OCI-LY7 (cell line): Measurements from ENCODE around the gene CBY2. TPM values are rescaled to one million over a fixed set of nuclear protein-coding genes. Genes with fewer than 3 reads are reported as not detected.
A peak's percentile ranks its signal among the peaks of the same experiment; 100 is the strongest.

ENCODE experiments used
- BruUV-seq: library from RNA; stranded (reverse); fragments of 400-500 nt; replicated peaks from 2 replicates; lab custom pipeline; 2021; lab: Mats Ljungman, UMichigan
- CTCF ChIA-PET: fragments of 300-600 bp; sonication (Branson Sonifier 250); formaldehyde crosslinking; loops from one replicate; lab custom pipeline; 2022; ENCODE audit warnings: antibody characterized with exemption; ENCODE audit not compliant: unreplicated experiment; lab: Charles Lee
- POLR2A ChIA-PET: fragments of 300-600 bp; sonication (Branson Sonifier 250); formaldehyde crosslinking; loops from one replicate; lab custom pipeline; 2022; ENCODE audit warnings: antibody characterized with exemption; lab: Charles Lee
- DNase-seq: peaks from one replicate; pipeline ENCODE4 v3.0.0-alpha.2; 2015; ENCODE audit warnings: low spot score
- H2AFZ ChIP-seq: fragments of 200-600 bp; sonication (generic), shearing (Covaris generic); 2 replicates; pipeline ENCODE4 v1.6.1; 2014; ENCODE audit warnings: mild to moderate bottlenecking, antibody characterized with exemption, low read length, moderate library complexity
- H3K27ac ChIP-seq: fragments of 200-600 bp; sonication (generic); 2 replicates; pipeline ENCODE4 v1.5.1; 2014; ENCODE audit warnings: mixed run types, low read depth, mild to moderate bottlenecking, moderate library complexity, low read length, inconsistent platforms; ENCODE audit not compliant: poor library complexity, severe bottlenecking
- H3K36me3 ChIP-seq: fragments of 200-600 bp; sonication (generic); 2 replicates; pipeline ENCODE4 v1.6.1; 2014; ENCODE audit warnings: mild to moderate bottlenecking, antibody characterized with exemption, low read length, moderate library complexity, mixed read lengths; ENCODE audit not compliant: insufficient read depth
- H3K4me1 ChIP-seq: fragments of 200-600 bp; sonication (generic); 2 replicates; pipeline ENCODE4 v1.5.1; 2014; ENCODE audit warnings: mild to moderate bottlenecking, low read length; ENCODE audit not compliant: insufficient read depth, poor library complexity, severe bottlenecking
- H3K4me2 ChIP-seq: fragments of 200-600 bp; sonication (generic); 2 replicates; pipeline ENCODE4 v1.6.1; 2014; ENCODE audit warnings: mild to moderate bottlenecking, low read length
- H3K4me3 ChIP-seq: fragments of 200-600 bp; sonication (generic); 2 replicates; pipeline ENCODE4 v1.5.1; 2014; ENCODE audit warnings: mild to moderate bottlenecking, low read depth, low read length; ENCODE audit not compliant: poor library complexity, severe bottlenecking
- H3K79me2 ChIP-seq: fragments of 200-600 bp; sonication (generic); 2 replicates; pipeline ENCODE4 v1.6.1; 2016; ENCODE audit warnings: low read depth, mild to moderate bottlenecking, low read length, moderate library complexity, mixed read lengths; ENCODE audit not compliant: insufficient read depth
- H3K9me2 ChIP-seq: fragments of 200-600 bp; sonication (generic); 2 replicates; pipeline ENCODE4 v1.6.1; 2016; ENCODE audit warnings: mild to moderate bottlenecking, low read length, mixed read lengths; ENCODE audit not compliant: insufficient read depth
- H3K9me3 ChIP-seq: fragments of 200-600 bp; sonication (generic); 2 replicates; pipeline ENCODE4 v1.6.1; 2014; ENCODE audit warnings: mild to moderate bottlenecking, mixed run types, low read length, mixed read lengths
- H4K20me1 ChIP-seq: fragments of 200-600 bp; sonication (generic); 2 replicates; pipeline ENCODE4 v1.6.1; 2014; ENCODE audit warnings: mild to moderate bottlenecking, antibody characterized with exemption, low read length, moderate library complexity, mixed read lengths; ENCODE audit not compliant: insufficient read depth
- CTCF ChIP-seq: fragments of 200-600 bp; sonication (generic); conservative IDR thresholded peaks from 2 replicates; pipeline ENCODE4 v1.5.1; 2014; ENCODE audit warnings: mild to moderate bottlenecking, antibody characterized with exemption, low read length, moderate library complexity, mixed read lengths
- EZH2phosphoT487 ChIP-seq: fragments of 200-600 bp; sonication (generic); IDR thresholded peaks from 2 replicates; pipeline ENCODE4 v1.6.1; 2018; ENCODE audit warnings: low read depth, borderline replicate concordance, mild to moderate bottlenecking, mixed run types, antibody characterized with exemption, low read length, moderate library complexity, mixed read lengths
- intact Hi-C: fragments of 100-400 bp; cut with micrococcal nuclease; formaldehyde crosslinking; loops from one replicate; pipeline ENCODE4 v1.10.0; 2022; ENCODE audit not compliant: unreplicated experiment
- total RNA-seq, 2 experiments: library from RNA; depleted of rRNA in 1 of 2; stranded (reverse); fragments of >200 nt in 1 of 2; shearing (Covaris generic) in 1 of 2; gene quantifications; 2 replicates each; pipeline ENCODE4 v1.2.3, GENCODE V29; 2014 to 2022

The CBY2 gene
- total RNA-seq, 2 experiments from 2014 or later, result not detected

GRCh38 chr13:45737571-45738017, 35.5 kb downstream of the CBY2 start:
- intact Hi-C loops, result no loop called here
- no peaks in the 10 kb centered on the region for H3K79me2 ChIP-seq
- H3K27ac ChIP-seq, result no peak overlapping the region
- POLR2A ChIA-PET, result no interaction called here
- no peak overlapping the region for H3K4me3 ChIP-seq
- no peaks in the 10 kb centered on the region for H3K4me1 ChIP-seq
- DNase-seq, result peak; percentile 15
- H4K20me1 ChIP-seq, result no peaks in the 10 kb centered on the region
- no peak overlapping the region for H2AFZ ChIP-seq
- H3K4me2 ChIP-seq, result no peak overlapping the region
- no peaks in the 10 kb centered on the region for H3K9me2 ChIP-seq
- H3K36me3 ChIP-seq, result no peaks in the 10 kb centered on the region
- BruUV-seq, result no TSS peak
- TF ChIP-seq CTCF (peak; percentile 65), EZH2phosphoT487 (no peak)
- no peaks in the 10 kb centered on the region for H3K9me3 ChIP-seq
- CTCF ChIA-PET, result no interaction called here

- no peaks in the 10 kb centered on the region for H3K9me3 ChIP-seq
- BruUV-seq, result no TSS peak
- H3K27ac ChIP-seq, result no peak overlapping the region
- no peak for TF ChIP-seq EZH2phosphoT487
- TF ChIP-seq CTCF, result no peak
- H2AFZ ChIP-seq, result no peak overlapping the region
- no peak overlapping the region for H3K4me2 ChIP-seq
- ChIA-PET POLR2A (no interaction called here), CTCF (no interaction called here)
- H4K20me1 ChIP-seq, result no peaks in the 10 kb centered on the region
- H3K79me2 ChIP-seq, result no peaks in the 10 kb centered on the region
- no peaks in the 10 kb centered on the region for H3K4me1 ChIP-seq
- no peak overlapping the region for H3K4me3 ChIP-seq
- H3K9me2 ChIP-seq, result no peaks in the 10 kb centered on the region
- no peaks in the 10 kb centered on the region for H3K36me3 ChIP-seq
- intact Hi-C loops, result no loop called here
- no peak for DNase-seq
Measured at GRCh38 chr13:45742985-45743384, 40.9 kb downstream of the CBY2 start.

GRCh38 chr13:45744979-45745378, 42.9 kb downstream of the CBY2 start:
- Histone ChIP-seq H3K4me1 (no peaks in the 10 kb centered on the region), H3K9me2 (no peaks in the 10 kb centered on the region), H3K79me2 (no peaks in the 10 kb centered on the region), H3K27ac (no peak overlapping the region), H2AFZ (no peak overlapping the region), H3K36me3 (no peaks in the 10 kb centered on the region), H3K4me3 (no peak overlapping the region), H3K4me2 (no peak overlapping the region), H4K20me1 (no peaks in the 10 kb centered on the region), H3K9me3 (no peaks in the 10 kb centered on the region)
- ChIA-PET POLR2A (interaction anchor here (0.8 kb wide), 1 partner anchor 535 kb away, joined by 3 read pairs; no protein-coding TSS in a partner anchor), CTCF (no interaction called here)
- DNase-seq, result no peak
- TF ChIP-seq CTCF, result no peak
- TF ChIP-seq EZH2phosphoT487, result no peak
- no TSS peak for BruUV-seq
- intact Hi-C loops, result no loop called here
